ENCODE data around the gene CDH22. TPM values are rescaled to one million over a fixed set of nuclear protein-coding genes. Genes with fewer than 3 reads are reported as not detected.

Gene CDH22
- total RNA-seq, 6 experiments from 2014 or later, result not detected

- H3K27ac ChIP-seq, result no peak overlapping the region
- ATAC-seq (no peak), DNase-seq (no peak)
- TF ChIP-seq POLR2A (IDR thresholded peaks at IDR 0.05) (no peak), CTCF (IDR thresholded peaks at IDR 0.05) (no peak)
- H3K4me3 ChIP-seq, result no peak overlapping the region
- 49% methylated on average over 10 of the region's 12 CpGs for WGBS (ENCODE audit: insufficient coverage, low coverage, low lambda C conversion rate, missing lambda C conversion rate)
- H3K36me3 ChIP-seq, result no peaks in the 10 kb centered on the region
- intact Hi-C loops (cut with DNase I), result no loop called here
- H3K4me1 ChIP-seq, result no peaks in the 10 kb centered on the region
- no peaks in the 10 kb centered on the region for H3K27me3 ChIP-seq
- no peaks in the 10 kb centered on the region for H3K9me3 ChIP-seq
Measured at GRCh38 chr20:46283426-46284039, 24.8 kb downstream of the CDH22 start.

GRCh38 chr20:46282669-46283068 is 25.6 kb downstream of the CDH22 start:
- intact Hi-C loops (cut with DNase I), result no loop called here
- ATAC-seq (no peak), DNase-seq (no peak)
- H3K9me3 ChIP-seq, result no peaks in the 10 kb centered on the region
- H3K27me3 ChIP-seq, result no peaks in the 10 kb centered on the region
- H3K4me3 ChIP-seq, result no peak overlapping the region
- no peak overlapping the region for H3K27ac ChIP-seq
- WGBS (ENCODE audit: insufficient coverage, low coverage, low lambda C conversion rate, missing lambda C conversion rate), result 23% methylated on average over 9 of the region's 11 CpGs
- TF ChIP-seq CTCF (IDR thresholded peaks at IDR 0.05) (no peak), POLR2A (IDR thresholded peaks at IDR 0.05) (no peak)
- no peaks in the 10 kb centered on the region for H3K4me1 ChIP-seq
- H3K36me3 ChIP-seq, result no peaks in the 10 kb centered on the region

GRCh38 chr20:46279103-46279502 is 29.2 kb downstream of the CDH22 start:
- intact Hi-C loops (cut with DNase I), result no loop called here
- H3K36me3 ChIP-seq, result no peaks in the 10 kb centered on the region
- H3K27ac ChIP-seq, result no peak overlapping the region
- H3K4me3 ChIP-seq, result no peak overlapping the region
- no peak for TF ChIP-seq POLR2A (IDR thresholded peaks at IDR 0.05)
- TF ChIP-seq CTCF (IDR thresholded peaks at IDR 0.05), result no peak
- no peaks in the 10 kb centered on the region for H3K9me3 ChIP-seq
- ATAC-seq (no peak), DNase-seq (no peak)
- WGBS (ENCODE audit: insufficient coverage, low coverage, low lambda C conversion rate, missing lambda C conversion rate), result 41% methylated on average over 9 of the region's 10 CpGs
- H3K27me3 ChIP-seq, result no peaks in the 10 kb centered on the region
- no peaks in the 10 kb centered on the region for H3K4me1 ChIP-seq

- H3K36me3 ChIP-seq, result no peaks in the 10 kb centered on the region
- ATAC-seq, result no peak
- no peaks in the 10 kb centered on the region for H3K27me3 ChIP-seq
- DNase-seq, result no peak
- H3K27ac ChIP-seq, result no peak overlapping the region
- no peaks in the 10 kb centered on the region for H3K4me1 ChIP-seq
- H3K9me3 ChIP-seq, result no peaks in the 10 kb centered on the region
- no peak for TF ChIP-seq CTCF (IDR thresholded peaks at IDR 0.05)
- 13% methylated on average over 8 of the region's 8 CpGs for WGBS (ENCODE audit: insufficient coverage, low coverage, low lambda C conversion rate, missing lambda C conversion rate)
- intact Hi-C loops (cut with DNase I), result no loop called here
- no peak overlapping the region for H3K4me3 ChIP-seq
Measured at GRCh38 chr20:46277602-46278001, 30.7 kb downstream of the CDH22 start.

GRCh38 chr20:46276531-46276930 is 31.8 kb downstream of the CDH22 start:
- H3K4me3 ChIP-seq, result no peak overlapping the region
- H3K36me3 ChIP-seq, result no peaks in the 10 kb centered on the region
- WGBS (ENCODE audit: insufficient coverage, low coverage, low lambda C conversion rate, missing lambda C conversion rate), result 41% methylated on average over 4 of the region's 4 CpGs
- no peaks in the 10 kb centered on the region for H3K9me3 ChIP-seq
- H3K27me3 ChIP-seq, result no peaks in the 10 kb centered on the region
- H3K4me1 ChIP-seq, result no peaks in the 10 kb centered on the region
- DNase-seq, result no peak
- TF ChIP-seq POLR2A (IDR thresholded peaks at IDR 0.05), result no peak
- no peak for TF ChIP-seq CTCF (IDR thresholded peaks at IDR 0.05)
- H3K27ac ChIP-seq, result no peak overlapping the region
- intact Hi-C loops (cut with DNase I), result no loop called here
- no peak for ATAC-seq

Measured in right lobe of liver (tissue), 6 donors.